K562 (cell line): ENCODE data around the gene CCDC116. TPM values are rescaled to one million over a fixed set of nuclear protein-coding genes. Genes with fewer than 3 reads are reported as not detected.
A peak's percentile ranks its signal among the peaks of the same experiment; 100 is the strongest.

Source experiments
- BMI1 ChIP-seq: fragments of 150-350 bp; IDR thresholded peaks from 2 replicates; pipeline ENCODE4 v1.6.1; 2014; ENCODE audit warnings: low read length
- BRD4 ChIP-seq: fragments of 200-600 bp; sonication (generic); IDR thresholded peaks from 2 replicates; pipeline ENCODE4 v1.6.1; 2017; ENCODE audit warnings: inconsistent platforms
- JUNB ChIP-seq: fragments of 450-650 bp; formaldehyde crosslinking; conservative IDR thresholded peaks from 2 replicates; pipeline ENCODE4 v1.4.0; 2020; ENCODE audit warnings: mild to moderate bottlenecking
- JUND ChIP-seq, 2 experiments: IDR thresholded peaks; 2 replicates in 1 of 2; 3 replicates in 1 of 2; pipeline ENCODE4 v1.6.1; 2011; ENCODE audit warnings: borderline replicate concordance in 2 of 2, low read depth in 2 of 2, low read length in 2 of 2, improper control_type of control experiment in 1 of 2, missing biosample characterization in 1 of 2, missing genetic modification characterization in 1 of 2, missing genetic modification reagents in 1 of 2
- KLF1 ChIP-seq: fragments of 450-650 bp; IDR thresholded peaks from 2 replicates; pipeline ENCODE4 v1.6.1; 2016; ENCODE audit warnings: missing genetic modification characterization, missing compliant biosample characterization
- PHF8 ChIP-seq: fragments of 200-600 bp; sonication (generic); IDR thresholded peaks from 2 replicates; pipeline ENCODE4 v1.6.1; 2012; ENCODE audit warnings: mixed run types, mild to moderate bottlenecking, inconsistent platforms, low read length, moderate library complexity, borderline replicate concordance
- YY1 ChIP-seq, 3 experiments: IDR thresholded peaks; 2 replicates each; pipeline ENCODE4 v1.6.1; 2011; ENCODE audit warnings: low read length in 2 of 3, mild to moderate bottlenecking in 2 of 3, moderate library complexity in 2 of 3, borderline replicate concordance in 1 of 3, control low read depth in 1 of 3, low read depth in 1 of 3; ENCODE audit not compliant: insufficient read depth in 3 of 3, insufficient replicate concordance in 2 of 3, control insufficient read depth in 1 of 3, insufficient read length in 1 of 3; ENCODE audit errors: extremely low read depth in 1 of 3
- ZFP36 ChIP-seq: fragments of 150-350 bp; IDR thresholded peaks from 2 replicates; pipeline ENCODE4 v1.6.1; 2018; ENCODE audit warnings: low read length, low read depth; ENCODE audit not compliant: partially characterized antibody
- ZNF384 ChIP-seq: IDR thresholded peaks from 2 replicates; pipeline ENCODE4 v1.6.1; 2012; ENCODE audit warnings: low read depth, low read length, improper control_type of control experiment
- polyA plus RNA-seq, 8 experiments: library from polyadenylated mRNA; depleted of rRNA in 4 of 8; stranded (reverse) in 5 of 8; unstranded in 3 of 8; fragments of >200 nt; fragmentation: Nextera tagmentation in 2 of 8; fragmentation: Illumina TruSeq in 1 of 8; extraction: Ambion mirVana in 2 of 8; extraction: Trizol in 1 of 8; gene quantifications; 2 replicates each; pipeline versions ENCODE4 v1.2.1 to v1.2.3, GENCODE V29; 2011 to 2014; ENCODE audit warnings: inconsistent platforms in 1 of 8, missing spikeins in 1 of 8
- total RNA-seq, 7 experiments: library from RNA; depleted of rRNA in 6 of 7; stranded (reverse); fragments of >200 nt in 6 of 7; fragmentation: Illumina TruSeq in 2 of 7; extraction: Trizol in 2 of 7; gene quantifications; 2 replicates each; pipeline versions ENCODE4 v1.2.1 to v1.2.3, GENCODE V29; 2011 to 2021; ENCODE audit warnings: low replicate concordance in 1 of 7
- TF ChIP-seq, protein P1 (sequence below), 2 experiments: fragments of 450-650 bp in 1 of 2; sonication (generic) in 1 of 2; formaldehyde crosslinking in 1 of 2; IDR thresholded peaks; 2 replicates each; pipeline versions ENCODE4 v1.7.1 to v1.9.0; 2016 to 2022; ENCODE audit warnings: inconsistent platforms in 1 of 2, mild to moderate bottlenecking in 1 of 2, missing genetic modification reagents in 1 of 2
- TF ChIP-seq, protein P2 (sequence below), 2 experiments: fragments of 450-650 bp in 1 of 2; IDR thresholded peaks; 2 replicates each; pipeline ENCODE4 v1.6.1; 2011 to 2017; ENCODE audit warnings: low read depth in 2 of 2, antibody characterized with exemption in 1 of 2, borderline replicate concordance in 1 of 2, low read length in 1 of 2, mild to moderate bottlenecking in 1 of 2, mixed read lengths in 1 of 2; ENCODE audit not compliant: control insufficient read depth in 1 of 2

The CCDC116 gene
- total and polyA plus RNA-seq, 9 of the 15 experiments (the other 6 are each of a cell fraction or from before 2014, with no cell fraction given), result 1.6 to 11.3 (median 4.7) TPM

DNA sequence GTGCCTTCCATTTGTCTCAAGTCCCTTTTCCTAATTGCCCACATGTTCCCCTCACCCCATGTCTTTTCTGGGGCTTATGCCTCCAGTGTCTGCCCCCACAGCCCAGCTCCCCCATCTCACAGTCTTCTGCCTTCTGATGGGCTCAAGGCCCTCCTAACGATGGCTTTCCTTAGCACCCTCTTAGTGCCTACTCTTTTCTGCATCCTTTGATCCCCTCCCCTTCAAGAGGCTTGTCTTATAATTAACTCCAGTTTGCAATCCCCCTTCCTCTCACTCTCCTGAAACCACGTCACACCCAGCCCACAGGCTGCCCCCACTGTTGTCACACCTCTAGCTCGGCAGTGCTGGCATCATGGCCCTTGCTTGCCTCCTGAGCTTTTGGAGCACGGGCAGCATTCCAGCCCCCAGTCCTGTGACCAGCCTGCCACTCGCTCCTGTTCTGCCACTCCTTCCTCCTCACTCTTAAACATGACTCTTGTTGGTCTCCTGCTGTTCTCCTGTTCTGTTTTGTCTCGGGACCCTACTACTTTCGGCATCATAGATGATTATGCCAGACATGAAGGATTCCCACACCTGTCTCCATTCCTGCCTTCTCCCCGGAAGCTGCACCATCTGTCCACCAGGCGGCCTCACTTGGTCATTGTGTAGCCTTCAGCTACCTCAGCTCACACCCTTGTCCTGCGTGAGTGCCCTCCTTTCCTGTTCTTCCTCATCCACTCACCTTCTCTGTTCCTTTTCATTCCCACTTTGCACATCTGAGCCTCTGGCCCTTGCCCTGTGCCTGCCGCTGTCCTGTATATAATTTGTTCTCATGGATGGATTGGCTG, 38.9 kb upstream of the CCDC116 start (continued):
- TF ChIP-seq, protein P1, sequence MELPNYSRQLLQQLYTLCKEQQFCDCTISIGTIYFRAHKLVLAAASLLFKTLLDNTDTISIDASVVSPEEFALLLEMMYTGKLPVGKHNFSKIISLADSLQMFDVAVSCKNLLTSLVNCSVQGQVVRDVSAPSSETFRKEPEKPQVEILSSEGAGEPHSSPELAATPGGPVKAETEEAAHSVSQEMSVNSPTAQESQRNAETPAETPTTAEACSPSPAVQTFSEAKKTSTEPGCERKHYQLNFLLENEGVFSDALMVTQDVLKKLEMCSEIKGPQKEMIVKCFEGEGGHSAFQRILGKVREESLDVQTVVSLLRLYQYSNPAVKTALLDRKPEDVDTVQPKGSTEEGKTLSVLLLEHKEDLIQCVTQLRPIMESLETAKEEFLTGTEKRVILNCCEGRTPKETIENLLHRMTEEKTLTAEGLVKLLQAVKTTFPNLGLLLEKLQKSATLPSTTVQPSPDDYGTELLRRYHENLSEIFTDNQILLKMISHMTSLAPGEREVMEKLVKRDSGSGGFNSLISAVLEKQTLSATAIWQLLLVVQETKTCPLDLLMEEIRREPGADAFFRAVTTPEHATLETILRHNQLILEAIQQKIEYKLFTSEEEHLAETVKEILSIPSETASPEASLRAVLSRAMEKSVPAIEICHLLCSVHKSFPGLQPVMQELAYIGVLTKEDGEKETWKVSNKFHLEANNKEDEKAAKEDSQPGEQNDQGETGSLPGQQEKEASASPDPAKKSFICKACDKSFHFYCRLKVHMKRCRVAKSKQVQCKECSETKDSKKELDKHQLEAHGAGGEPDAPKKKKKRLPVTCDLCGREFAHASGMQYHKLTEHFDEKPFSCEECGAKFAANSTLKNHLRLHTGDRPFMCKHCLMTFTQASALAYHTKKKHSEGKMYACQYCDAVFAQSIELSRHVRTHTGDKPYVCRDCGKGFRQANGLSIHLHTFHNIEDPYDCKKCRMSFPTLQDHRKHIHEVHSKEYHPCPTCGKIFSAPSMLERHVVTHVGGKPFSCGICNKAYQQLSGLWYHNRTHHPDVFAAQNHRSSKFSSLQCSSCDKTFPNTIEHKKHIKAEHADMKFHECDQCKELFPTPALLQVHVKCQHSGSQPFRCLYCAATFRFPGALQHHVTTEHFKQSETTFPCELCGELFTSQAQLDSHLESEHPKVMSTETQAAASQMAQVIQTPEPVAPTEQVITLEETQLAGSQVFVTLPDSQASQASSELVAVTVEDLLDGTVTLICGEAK (IDR thresholded peaks at IDR 0.05), result no peak
- TF ChIP-seq, protein P1 (CRISPR knock-in tag; IDR thresholded peaks at IDR 0.05), result 0 out of 2 replicates have a peak, but pooled peaks have one; percentile 8
- TF ChIP-seq BRD4, result no peak
- no peak; the same call in 1 of the 2 replicates for TF ChIP-seq PHF8
- peak; percentile 59 for TF ChIP-seq JUND (IDR thresholded peaks at IDR 0.05; ENCODE audit: borderline replicate concordance, low read depth, low read length)
- no peak; the same call in 2 of the 3 replicates for TF ChIP-seq JUND (tag; IDR thresholded peaks at IDR 0.05; ENCODE audit: borderline replicate concordance, low read depth, low read length)
- TF ChIP-seq, protein P2, sequence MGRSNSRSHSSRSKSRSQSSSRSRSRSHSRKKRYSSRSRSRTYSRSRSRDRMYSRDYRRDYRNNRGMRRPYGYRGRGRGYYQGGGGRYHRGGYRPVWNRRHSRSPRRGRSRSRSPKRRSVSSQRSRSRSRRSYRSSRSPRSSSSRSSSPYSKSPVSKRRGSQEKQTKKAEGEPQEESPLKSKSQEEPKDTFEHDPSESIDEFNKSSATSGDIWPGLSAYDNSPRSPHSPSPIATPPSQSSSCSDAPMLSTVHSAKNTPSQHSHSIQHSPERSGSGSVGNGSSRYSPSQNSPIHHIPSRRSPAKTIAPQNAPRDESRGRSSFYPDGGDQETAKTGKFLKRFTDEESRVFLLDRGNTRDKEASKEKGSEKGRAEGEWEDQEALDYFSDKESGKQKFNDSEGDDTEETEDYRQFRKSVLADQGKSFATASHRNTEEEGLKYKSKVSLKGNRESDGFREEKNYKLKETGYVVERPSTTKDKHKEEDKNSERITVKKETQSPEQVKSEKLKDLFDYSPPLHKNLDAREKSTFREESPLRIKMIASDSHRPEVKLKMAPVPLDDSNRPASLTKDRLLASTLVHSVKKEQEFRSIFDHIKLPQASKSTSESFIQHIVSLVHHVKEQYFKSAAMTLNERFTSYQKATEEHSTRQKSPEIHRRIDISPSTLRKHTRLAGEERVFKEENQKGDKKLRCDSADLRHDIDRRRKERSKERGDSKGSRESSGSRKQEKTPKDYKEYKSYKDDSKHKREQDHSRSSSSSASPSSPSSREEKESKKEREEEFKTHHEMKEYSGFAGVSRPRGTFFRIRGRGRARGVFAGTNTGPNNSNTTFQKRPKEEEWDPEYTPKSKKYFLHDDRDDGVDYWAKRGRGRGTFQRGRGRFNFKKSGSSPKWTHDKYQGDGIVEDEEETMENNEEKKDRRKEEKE (IDR thresholded peaks at IDR 0.05; ENCODE audit: borderline replicate concordance in 1 of 2, control insufficient read depth in 1 of 2, low read depth in 2 of 2, low read length in 1 of 2), result no peak
- peak in 1 of 3 experiments; percentile 52 for TF ChIP-seq YY1 (IDR thresholded peaks at IDR 0.05; ENCODE audit: borderline replicate concordance in 1 of 3, control insufficient read depth in 1 of 3, extremely low read depth in 1 of 3, insufficient read depth in 3 of 3, insufficient read length in 1 of 3, insufficient replicate concordance in 2 of 3, low read depth in 1 of 3, low read length in 2 of 3)
- TF ChIP-seq ZFP36, result peak; percentile 52
- TF ChIP-seq JUNB (CRISPR knock-in tag), result no peak
- TF ChIP-seq BMI1, result no peak
- TF ChIP-seq KLF1, result peak; percentile 62; the same call in 1 of the 2 replicates
- 0 out of 2 replicates have a peak, but pooled peaks have one; percentile 37 for TF ChIP-seq ZNF384
